ENCODE data around the gene ZBTB17.
"Not testable (repeated sequence)": the region's sequence is repeated elsewhere in the genome, so short reads cannot be mapped to it uniquely, and the experiment has no call there.

ZBTB17 gene

GRCh38 chr1:15988856-15989736 is 13.2 kb upstream of the ZBTB17 start:
- no peak for DNase-seq (ENCODE audit: low read depth)

- no peak for DNase-seq (ENCODE audit: low read depth)
These were observed 9.9 kb upstream of the ZBTB17 start for GRCh38 chr1:15985611-15986297.

- DNase-seq (ENCODE audit: low read depth), result no peak
These were observed 7.4 kb upstream of the ZBTB17 start for GRCh38 chr1:15983275-15983674.

GRCh38 chr1:15981679-15982078 is 5.8 kb upstream of the ZBTB17 start:
- DNase-seq (ENCODE audit: low read depth), result no peak

- not testable (repeated sequence) for DNase-seq (ENCODE audit: low read depth)
These were observed 2.0 kb upstream of the ZBTB17 start for GRCh38 chr1:15977947-15978346.

- DNase-seq (ENCODE audit: low read depth), result peak; percentile 51
These were observed 520 bp downstream of the ZBTB17 start for GRCh38 chr1:15975358-15975804.

- DNase-seq (ENCODE audit: low read depth), result no peak
These were observed 1.0 kb downstream of the ZBTB17 start for GRCh38 chr1:15974855-15975254.

- DNase-seq (ENCODE audit: low read depth), result no peak
These were observed 2.1 kb downstream of the ZBTB17 start for GRCh38 chr1:15973772-15974171.

- DNase-seq (ENCODE audit: low read depth), result no peak
These were observed 3.5 kb downstream of the ZBTB17 start for GRCh38 chr1:15972409-15972808.

- DNase-seq (ENCODE audit: low read depth), result no peak
These were observed 5.0 kb downstream of the ZBTB17 start for GRCh38 chr1:15970911-15971310.

- DNase-seq (ENCODE audit: low read depth), result no peak
These were observed 6.5 kb downstream of the ZBTB17 start for GRCh38 chr1:15969321-15969880.

GRCh38 chr1:15968172-15968571 is 7.7 kb downstream of the ZBTB17 start:
- DNase-seq (ENCODE audit: low read depth), result no peak

GRCh38 chr1:15966956-15967344 is 9.0 kb downstream of the ZBTB17 start:
- DNase-seq (ENCODE audit: low read depth), result no peak

GRCh38 chr1:15966081-15966955 is 9.6 kb downstream of the ZBTB17 start:
- peak; percentile 22 for DNase-seq (ENCODE audit: low read depth)

- no peak for DNase-seq (ENCODE audit: low read depth)
These were observed 10.6 kb downstream of the ZBTB17 start for GRCh38 chr1:15965228-15965767.

GRCh38 chr1:15963968-15964648 is 11.8 kb downstream of the ZBTB17 start:
- DNase-seq (ENCODE audit: low read depth), result no peak

- no peak for DNase-seq (ENCODE audit: low read depth)
These were observed 12.4 kb downstream of the ZBTB17 start for GRCh38 chr1:15963363-15963967.

GRCh38 chr1:15962671-15963362 is 13.1 kb downstream of the ZBTB17 start:
- no peak for DNase-seq (ENCODE audit: low read depth)

- DNase-seq (ENCODE audit: low read depth), result no peak
These were observed 13.7 kb downstream of the ZBTB17 start for GRCh38 chr1:15962176-15962575.

- no peak for DNase-seq (ENCODE audit: low read depth)
These were observed 14.4 kb downstream of the ZBTB17 start for GRCh38 chr1:15961492-15961891.

Measured in activated T-helper 1 cell treated with Interleukin-2 at 50 U/mL for 16 hours (primary cell).